Duodenal mucosa (tissue), 2 donors: ENCODE measurements around the gene PROCA1.

Experiments used
- H3K27ac ChIP-seq: one replicate; pipeline ENCODE4 v1.7.0; 2013; ENCODE audit warnings: low read depth, low read length
- H3K27me3 ChIP-seq, 2 donors: one replicate each; pipeline ENCODE4 v1.7.0; 2013; ENCODE audit warnings: low read length in 2 of 2, control low read depth in 1 of 2; ENCODE audit not compliant: insufficient read depth in 2 of 2, control insufficient read depth in 1 of 2
- H3K36me3 ChIP-seq, 2 donors: one replicate each; pipeline ENCODE4 v1.7.0; 2013; ENCODE audit warnings: low read length in 2 of 2, control low read depth in 1 of 2; ENCODE audit not compliant: insufficient read depth in 2 of 2, control insufficient read depth in 1 of 2
- H3K4me1 ChIP-seq, 2 donors: one replicate each; pipeline ENCODE4 v1.7.0; 2013; ENCODE audit warnings: low read length in 2 of 2, control low read depth in 1 of 2; ENCODE audit not compliant: insufficient read depth in 2 of 2, control insufficient read depth in 1 of 2
- H3K4me3 ChIP-seq, 2 donors: one replicate each; pipeline ENCODE4 v1.7.0; 2013; ENCODE audit warnings: low read length in 2 of 2, low read depth in 1 of 2
- H3K9ac ChIP-seq, 2 donors: one replicate each; pipeline ENCODE4 v1.7.0; 2013; ENCODE audit warnings: low read length in 2 of 2, low read depth in 1 of 2
- H3K9me3 ChIP-seq, 2 donors: one replicate each; pipeline ENCODE4 v1.7.0; 2013; ENCODE audit warnings: low read length in 2 of 2, control low read depth in 1 of 2; ENCODE audit not compliant: control insufficient read depth in 1 of 2

The PROCA1 gene

GRCh38 chr17:28705728-28706334, 5.9 kb downstream of the PROCA1 start:
- Histone ChIP-seq H3K27me3 (no peaks in the 10 kb centered on the region), H3K9ac (no peak overlapping the region), H3K4me3 (no peak overlapping the region), H3K27ac (no peak overlapping the region), H3K36me3 (peaks cover 28 to 39% of the 10 kb centered on the region in 2 donors), H3K4me1 (peaks cover 12 to 13% of the 10 kb centered on the region in 2 donors), H3K9me3 (no peaks in the 10 kb centered on the region)

DNA sequence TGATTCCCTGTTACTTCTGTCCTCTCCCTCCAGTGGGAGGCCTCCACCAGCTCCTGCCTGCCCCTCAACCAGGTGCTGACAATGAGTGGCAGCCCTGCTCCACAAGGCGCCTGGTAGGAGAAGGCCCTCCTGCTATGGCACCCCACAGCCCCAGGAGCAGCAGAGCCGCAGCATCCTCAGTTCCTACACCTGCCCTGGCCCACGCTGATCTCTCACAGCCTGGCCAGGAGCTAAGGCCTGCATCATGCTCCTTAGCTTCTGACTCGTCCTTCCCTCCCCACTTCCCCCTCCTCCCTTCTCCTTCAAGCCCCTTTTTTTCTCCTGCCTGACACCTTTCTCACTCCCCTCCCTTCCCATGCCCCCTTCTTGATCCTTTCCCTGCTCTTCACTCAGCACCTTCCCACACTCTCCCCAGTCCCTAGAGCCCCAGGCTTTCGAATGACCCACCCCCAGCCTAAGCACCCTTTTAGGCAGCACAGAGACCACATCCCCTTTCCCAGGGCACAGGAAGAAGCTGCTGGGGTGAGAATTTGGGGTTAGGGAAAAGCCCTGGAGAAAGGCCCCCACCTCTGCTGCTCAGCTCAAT, 6.5 kb downstream of the PROCA1 start:
- no peak overlapping the region for H3K4me3 ChIP-seq
- H3K4me1 ChIP-seq: peaks cover 17 to 18% of the 10 kb centered on the region in 2 donors
- no peak overlapping the region for H3K9ac ChIP-seq
- H3K27ac ChIP-seq: no peak overlapping the region
- peaks cover 34 to 46% of the 10 kb centered on the region in 2 donors for H3K36me3 ChIP-seq
- no peaks in the 10 kb centered on the region for H3K9me3 ChIP-seq
- H3K27me3 ChIP-seq: no peaks in the 10 kb centered on the region

GRCh38 chr17:28704219-28704858, 7.3 kb downstream of the PROCA1 start:
- no peaks in the 10 kb centered on the region for H3K27me3 ChIP-seq
- H3K9ac ChIP-seq: no peak overlapping the region
- H3K9me3 ChIP-seq: no peaks in the 10 kb centered on the region
- H3K27ac ChIP-seq: no peak overlapping the region
- no peak overlapping the region for H3K4me3 ChIP-seq
- peaks cover 43 to 54% of the 10 kb centered on the region in 2 donors for H3K36me3 ChIP-seq
- H3K4me1 ChIP-seq: peaks cover 21% of the 10 kb centered on the region in 2 donors

GRCh38 chr17:28703552-28704218, 8.0 kb downstream of the PROCA1 start:
- Histone ChIP-seq H3K9me3 (no peaks in the 10 kb centered on the region), H3K4me3 (no peak overlapping the region), H3K4me1 (peaks cover 27 to 28% of the 10 kb centered on the region in 2 donors), H3K27ac (no peak overlapping the region), H3K27me3 (no peaks in the 10 kb centered on the region), H3K9ac (no peak overlapping the region), H3K36me3 (peaks cover 49 to 61% of the 10 kb centered on the region in 2 donors)

DNA sequence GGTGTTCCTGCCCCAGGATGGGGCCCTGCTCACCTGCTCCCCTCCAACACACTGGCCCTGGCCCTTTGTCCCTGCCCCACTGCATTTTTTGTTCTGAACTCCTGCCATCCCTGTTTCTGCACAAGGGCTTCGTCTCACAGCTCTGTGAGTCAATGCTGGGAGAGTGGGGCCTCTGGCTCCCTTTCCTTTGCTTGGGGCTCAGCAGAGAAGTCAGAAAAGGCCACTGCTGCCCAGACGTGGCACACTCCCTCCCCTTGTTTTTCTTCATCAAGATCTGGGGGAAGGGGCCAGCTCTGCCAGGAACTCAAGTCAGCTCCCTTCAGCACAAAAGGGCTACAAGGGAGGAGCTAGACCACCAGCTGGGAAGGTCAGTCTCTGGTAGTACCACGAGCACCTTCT, 8.9 kb downstream of the PROCA1 start:
- H3K27me3 ChIP-seq: no peaks in the 10 kb centered on the region
- H3K4me3 ChIP-seq: no peak overlapping the region
- H3K9ac ChIP-seq: no peak overlapping the region
- no peak overlapping the region for H3K27ac ChIP-seq
- H3K36me3 ChIP-seq: peaks cover 56 to 70% of the 10 kb centered on the region in 2 donors
- peaks cover 35% of the 10 kb centered on the region in 2 donors for H3K4me1 ChIP-seq
- no peaks in the 10 kb centered on the region for H3K9me3 ChIP-seq

DNA sequence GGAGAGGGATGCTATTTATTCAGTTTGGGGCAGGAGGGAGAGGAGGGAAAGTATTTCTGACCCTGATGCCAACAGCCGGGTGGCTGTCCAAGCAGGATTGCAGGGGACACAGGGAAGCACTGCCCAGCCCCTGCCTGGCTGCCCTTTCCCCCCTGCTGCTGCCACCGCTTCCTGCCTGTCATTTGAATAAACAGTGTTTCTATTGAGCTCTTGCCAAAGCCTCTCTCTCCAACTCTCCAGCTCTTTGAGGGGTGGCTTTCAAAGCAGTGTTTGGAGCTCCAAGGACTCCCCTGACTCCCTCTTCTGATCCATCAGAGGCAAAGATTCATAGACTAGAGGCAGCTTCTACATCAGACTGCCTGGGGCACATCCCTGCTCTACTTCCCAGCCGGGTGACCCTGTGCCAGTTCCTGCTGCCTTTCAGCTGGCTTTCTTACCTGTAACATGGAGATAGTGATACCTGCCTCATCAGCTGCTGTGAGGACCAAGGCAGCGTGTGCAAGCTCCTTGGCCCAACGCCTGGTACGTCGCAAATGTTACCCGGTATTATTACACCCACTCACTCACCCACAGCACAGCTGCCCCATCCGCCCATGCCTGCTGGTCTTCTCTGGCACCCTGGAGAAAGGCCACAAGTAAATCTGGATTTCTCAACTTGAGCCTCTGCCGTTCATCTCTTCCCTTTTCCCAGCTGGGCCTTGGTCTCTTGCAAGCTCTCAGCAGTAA, 9.5 kb downstream of the PROCA1 start:
- no peak overlapping the region for H3K27ac ChIP-seq
- no peak overlapping the region for H3K4me3 ChIP-seq
- no peaks in the 10 kb centered on the region for H3K27me3 ChIP-seq
- peaks cover 41% of the 10 kb centered on the region in 2 donors for H3K4me1 ChIP-seq
- no peak overlapping the region for H3K9ac ChIP-seq
- H3K36me3 ChIP-seq: peaks cover 62 to 74% of the 10 kb centered on the region in 2 donors
- H3K9me3 ChIP-seq: no peaks in the 10 kb centered on the region

GRCh38 chr17:28700830-28701492, 10.7 kb downstream of the PROCA1 start:
- Histone ChIP-seq H3K36me3 (peaks cover 70 to 85% of the 10 kb centered on the region in 2 donors), H3K9ac (no peak overlapping the region), H3K27me3 (no peaks in the 10 kb centered on the region), H3K9me3 (no peaks in the 10 kb centered on the region), H3K4me3 (no peak overlapping the region), H3K27ac (no peak overlapping the region), H3K4me1 (peaks cover 35 to 43% of the 10 kb centered on the region in 2 donors)

- no peaks in the 10 kb centered on the region for H3K27me3 ChIP-seq
- no peak overlapping the region for H3K4me3 ChIP-seq
- H3K27ac ChIP-seq: no peak overlapping the region
- H3K9me3 ChIP-seq: no peaks in the 10 kb centered on the region
- H3K4me1 ChIP-seq: peaks cover 34 to 41% of the 10 kb centered on the region in 2 donors
- H3K9ac ChIP-seq: no peak overlapping the region
- peaks cover 73 to 92% of the 10 kb centered on the region in 2 donors for H3K36me3 ChIP-seq
Observed at GRCh38 chr17:28700278-28700677, 11.4 kb downstream of the PROCA1 start.

DNA sequence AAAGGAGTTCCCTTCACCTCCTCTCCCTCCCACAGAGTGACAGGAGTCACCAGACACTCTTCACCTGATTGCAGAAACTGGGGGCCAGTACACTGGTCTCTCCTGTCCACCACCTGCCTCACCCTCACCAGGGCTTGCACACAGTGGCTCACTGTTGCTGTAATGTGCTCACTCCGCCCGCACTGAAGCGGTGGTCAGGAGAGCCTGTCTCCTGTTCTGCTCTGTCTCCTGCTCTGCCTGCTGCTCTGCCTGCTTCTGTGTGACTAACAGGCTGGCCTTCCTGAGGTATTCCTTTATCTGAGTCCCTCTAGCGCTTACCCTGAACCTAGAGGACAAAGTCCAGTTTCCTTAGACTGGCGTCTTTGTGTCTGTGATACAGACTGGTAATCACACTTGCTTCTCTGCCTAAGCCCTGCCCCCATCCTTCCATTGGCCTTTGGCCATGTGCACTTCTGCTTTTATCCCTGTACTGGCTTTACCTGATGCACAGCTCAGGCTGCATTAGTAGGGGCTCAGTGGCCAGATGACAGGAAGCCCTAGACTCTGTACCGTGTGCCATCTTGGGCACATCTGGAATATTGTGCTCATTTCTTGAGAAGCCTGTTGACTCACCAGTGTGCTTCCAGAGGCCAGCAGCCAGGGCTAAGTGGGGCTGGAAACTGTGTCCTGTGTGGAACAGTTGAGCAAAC, 13.3 kb downstream of the PROCA1 start:
- Histone ChIP-seq H3K9ac (peak overlapping the region; percentile 28 to 63), H3K36me3 (peaks cover 86 to 97% of the 10 kb centered on the region in 2 donors), H3K27me3 (no peaks in the 10 kb centered on the region), H3K27ac (peak overlapping the region; percentile 38), H3K4me1 (peaks cover 34 to 41% of the 10 kb centered on the region in 2 donors), H3K9me3 (no peaks in the 10 kb centered on the region), H3K4me3 (peak overlapping the region; percentile 4 to 44)
